Endothelial cell of umbilical vein (primary cell): ENCODE data around the gene PPIP5K1. TPM values are rescaled to one million over a fixed set of nuclear protein-coding genes. Genes with fewer than 3 reads are reported as not detected.

Source experiments
- BruUV-seq: library from RNA; stranded (reverse); fragments of 400-500 nt; replicated peaks from 2 replicates; lab custom pipeline; 2021; lab: Mats Ljungman, UMichigan
- CTCF ChIA-PET: fragments of 300-600, 350-600 bp; sonication (Branson Sonifier 250); formaldehyde crosslinking; loops from one replicate; lab custom pipeline; 2021; ENCODE audit warnings: antibody characterized with exemption, inconsistent platforms; lab: Charles Lee
- POLR2A ChIA-PET: fragments of 300-600, 350-600 bp; sonication (Branson Sonifier 250); formaldehyde crosslinking; loops from one replicate; lab custom pipeline; 2021; ENCODE audit warnings: antibody characterized with exemption, inconsistent platforms; lab: Charles Lee
- DNase-seq: peaks from one replicate; pipeline ENCODE4 v3.0.0-alpha.2; 2011; ENCODE audit warnings: low read depth, low spot score
- FAIRE-seq: peaks from 2 replicates; lab custom pipeline; 2011; peaks lifted over from hg19 to GRCh38; lab: Jason Lieb, UNC
- H2AFZ ChIP-seq: 2 replicates; pipeline ENCODE4 v1.6.0; 2012; ENCODE audit warnings: low read depth, low read length, control low read depth, inconsistent platforms
- H3K27ac ChIP-seq: 2 replicates; pipeline ENCODE4 v1.5.1; 2011; ENCODE audit warnings: low read depth, mild to moderate bottlenecking, control low read depth, low read length, moderate library complexity; ENCODE audit not compliant: insufficient read depth
- H3K27me3 ChIP-seq, 2 experiments: 2 replicates each; pipeline versions ENCODE4 v1.6.0 to v1.6.1; 2011; ENCODE audit warnings: low read length in 2 of 2, mixed read lengths in 1 of 2; ENCODE audit not compliant: control insufficient read depth in 2 of 2, insufficient read depth in 2 of 2
- H3K36me3 ChIP-seq, 2 experiments: 2 replicates in 1 of 2; 3 replicates in 1 of 2; pipeline ENCODE4 v1.5.1; 2011; ENCODE audit warnings: low read length in 2 of 2, mild to moderate bottlenecking in 1 of 2, moderate library complexity in 1 of 2; ENCODE audit not compliant: control insufficient read depth in 2 of 2, insufficient read depth in 2 of 2; ENCODE audit errors: extremely low read depth in 1 of 2
- H3K4me1 ChIP-seq: 3 replicates; pipeline ENCODE4 v1.5.1; 2011; ENCODE audit warnings: mild to moderate bottlenecking, low read length; ENCODE audit not compliant: control insufficient read depth, insufficient read depth; ENCODE audit errors: extremely low read depth
- H3K4me2 ChIP-seq: 2 replicates; pipeline ENCODE4 v1.6.1; 2011; ENCODE audit warnings: low read length, control low read depth, mixed read lengths; ENCODE audit not compliant: insufficient read depth
- H3K4me3 ChIP-seq, 3 experiments: fragments of 200-600 bp in 1 of 3; sonication (generic), shearing (Covaris generic) in 1 of 3; replicated peaks in 1 of 3; 2 replicates each; pipeline ENCODE4 v1.5.1; 2011 to 2016; ENCODE audit warnings: control low read depth in 3 of 3, low read length in 3 of 3, mild to moderate bottlenecking in 2 of 3, inconsistent platforms in 1 of 3, low read depth in 1 of 3, moderate library complexity in 1 of 3; ENCODE audit not compliant: insufficient read depth in 1 of 3
- H3K79me2 ChIP-seq: 2 replicates; pipeline ENCODE4 v1.6.0; 2012; ENCODE audit warnings: low read length, inconsistent platforms; ENCODE audit not compliant: control insufficient read depth, insufficient read depth
- H3K9ac ChIP-seq: replicated peaks from 2 replicates; pipeline ENCODE3; 2011; ENCODE audit warnings: low read length, control low read depth; ENCODE audit not compliant: insufficient read depth; ENCODE audit errors: extremely low read depth
- H3K9me1 ChIP-seq: replicated peaks from 3 replicates; pipeline ENCODE4 v1.6.0; 2011; ENCODE audit warnings: mild to moderate bottlenecking, low read length; ENCODE audit not compliant: control insufficient read depth, insufficient read depth; ENCODE audit errors: extremely low read depth
- H3K9me3 ChIP-seq: replicated peaks from 2 replicates; pipeline ENCODE4 v1.5.1; 2012; ENCODE audit warnings: low read length, inconsistent platforms; ENCODE audit not compliant: control insufficient read depth, insufficient read depth
- H4K20me1 ChIP-seq: replicated peaks from 2 replicates; pipeline ENCODE3; 2011; ENCODE audit warnings: mild to moderate bottlenecking, low read length; ENCODE audit not compliant: control insufficient read depth, insufficient read depth; ENCODE audit errors: extremely low read depth
- EZH2 ChIP-seq: IDR thresholded peaks from 2 replicates; pipeline ENCODE4 v1.6.1; 2012; ENCODE audit warnings: borderline replicate concordance, low read depth, mild to moderate bottlenecking, moderate library complexity, low read length, inconsistent platforms; ENCODE audit not compliant: severe bottlenecking
- JUN ChIP-seq: IDR thresholded peaks from 2 replicates; pipeline ENCODE4 v1.6.1; 2011; ENCODE audit warnings: borderline replicate concordance, low read depth; ENCODE audit not compliant: insufficient read length, insufficient read depth
- MYC ChIP-seq: IDR thresholded peaks from one replicate; pipeline ENCODE4 v1.6.1; 2011; ENCODE audit warnings: mild to moderate bottlenecking, low read depth, low read length
- POLR2A ChIP-seq: IDR thresholded peaks from 2 replicates; pipeline ENCODE4 v1.6.1; 2012; ENCODE audit warnings: low read depth, mild to moderate bottlenecking, control low read depth, low read length
- dilution Hi-C: fragments of 300-500 bp; cut with MboI; formaldehyde crosslinking; loops from one replicate; pipeline ENCODE4 v1.15.0; 2019; ENCODE audit warnings: low sequenced_read_pairs; ENCODE audit not compliant: extremely low pct_ligation_motif_present
- intact Hi-C: fragments of 100-400 bp; cut with micrococcal nuclease; formaldehyde crosslinking; loops from one replicate; pipeline ENCODE4 v1.10.0; 2022
- polyA plus RNA-seq, 4 experiments: library from polyadenylated mRNA; depleted of rRNA in 3 of 4; stranded (reverse) in 3 of 4; unstranded in 1 of 4; fragments of >200 nt; gene quantifications; 2 replicates each; pipeline versions ENCODE4 v1.2.1 to v1.2.3, GENCODE V29; 2011 to 2012; ENCODE audit warnings: missing spikeins in 1 of 4
- total RNA-seq: library from RNA; stranded (reverse); gene quantifications from 2 replicates; pipeline ENCODE4 v1.2.3, GENCODE V29; 2021

PPIP5K1 gene
- total and polyA plus RNA-seq, 2 donors (not counting 3 experiments of a cell fraction or from before 2014, with no cell fraction given), result 22.2 to 35.3 TPM

- Histone ChIP-seq H3K27ac (no peak overlapping the region), H4K20me1 (no peaks in the 10 kb centered on the region), H3K4me1 (no peaks in the 10 kb centered on the region), H3K4me3 (no peak overlapping the region), H3K79me2 (no peaks in the 10 kb centered on the region), H3K9me1 (no peaks in the 10 kb centered on the region), H3K9me3 (no peaks in the 10 kb centered on the region), H2AFZ (no peak overlapping the region), H3K27me3 (no peaks in the 10 kb centered on the region), H3K36me3 (no peaks in the 10 kb centered on the region), H3K4me2 (no peak overlapping the region), H3K9ac (no peak overlapping the region)
- ChIA-PET CTCF (interaction anchor here (0.6 to 2.3 kb wide), 6 partner anchors 9 to 27 kb away, joined by 3 to 25 read pairs (median 3); partner anchors contain the start of gene MAP1A), POLR2A (no interaction called here)
- dilution Hi-C loops, result no loop called here
- no peak for DNase-seq
- no TSS peak for BruUV-seq
- no peak for TF ChIP-seq MYC
- TF ChIP-seq JUN, result no peak
- TF ChIP-seq EZH2, result no peak
- intact Hi-C loops, result no loop called here
- FAIRE-seq, result no peak
These were observed 62.8 kb downstream of the PPIP5K1 start for GRCh38 chr15:43527016-43527801.

GRCh38 chr15:43526261-43526930, 63.6 kb downstream of the PPIP5K1 start:
- DNase-seq, result no peak

More at GRCh38 chr15:43526261-43526930, 63.6 kb downstream of the PPIP5K1 start:
- dilution Hi-C loops (no loop called here), intact Hi-C loops (no loop called here)
- ChIA-PET POLR2A (no interaction called here), CTCF (interaction anchor here (1.7 to 2.3 kb wide), 2 partner anchors 12 to 16 kb away, joined by 6 to 25 read pairs; no protein-coding TSS in a partner anchor)
- Histone ChIP-seq H3K79me2 (no peaks in the 10 kb centered on the region), H2AFZ (no peak overlapping the region), H3K9me1 (no peaks in the 10 kb centered on the region), H3K27me3 (no peaks in the 10 kb centered on the region), H3K27ac (no peak overlapping the region), H3K4me2 (no peak overlapping the region), H3K4me1 (no peaks in the 10 kb centered on the region), H4K20me1 (no peaks in the 10 kb centered on the region), H3K9ac (no peak overlapping the region), H3K36me3 (no peaks in the 10 kb centered on the region), H3K9me3 (no peaks in the 10 kb centered on the region), H3K4me3 (no peak overlapping the region)
- BruUV-seq, result no TSS peak
- no peak for FAIRE-seq
- TF ChIP-seq POLR2A (no peak), EZH2 (no peak), MYC (no peak), JUN (no peak)
